A549 (cell line): ENCODE results near the gene LHCGR. TPM values are rescaled to one million over a fixed set of nuclear protein-coding genes. Genes with fewer than 3 reads are reported as not detected.

ENCODE experiments used
- ATAC-seq, 2 experiments: fragments of 200-7000 bp in 1 of 2; fragments of >200 bp in 1 of 2; cut with Nextera tagmentation in 1 of 2; cut with Tn5 transposase in 1 of 2; 3 replicates each; pipeline versions ENCODE4 v1.8.0 to v1.9.1; 2018 to 2020; ENCODE audit warnings: mild to moderate bottlenecking in 1 of 2, moderate library complexity in 1 of 2
- CTCF ChIA-PET: fragments of 300-600 bp; sonication (Branson Sonifier 250); formaldehyde crosslinking; extraction: SDS; loops from one replicate; lab custom pipeline; 2021; ENCODE audit warnings: antibody characterized with exemption, inconsistent platforms; lab: Yijun Ruan, JAX
- POLR2A ChIA-PET: fragments of 350-600 bp; formaldehyde crosslinking; extraction: SDS; loops from one replicate; lab custom pipeline; 2021; ENCODE audit warnings: antibody characterized with exemption, inconsistent platforms; lab: Yijun Ruan, JAX
- DNase-seq, 2 experiments: peaks; one replicate each; pipeline versions ENCODE4 v3.0.0 to v3.0.0-alpha.2; 2011 to 2016; ENCODE audit warnings: low read depth in 1 of 2, low spot score in 1 of 2
- FAIRE-seq: peaks from 2 replicates; lab custom pipeline; 2011; peaks lifted over from hg19 to GRCh38; lab: Jason Lieb, UNC
- H3K27ac ChIP-seq, 2 experiments: fragments of >200 bp; sonication (Bioruptor Twin); formaldehyde crosslinking; 3 replicates each; pipeline ENCODE4 v1.5.1; 2016 to 2017
- H3K4me1 ChIP-seq: fragments of >200 bp; sonication (Bioruptor Twin); formaldehyde crosslinking; 3 replicates; pipeline ENCODE4 v1.6.1; 2016
- H3K4me2 ChIP-seq: fragments of >200 bp; sonication (Bioruptor Twin); formaldehyde crosslinking; 3 replicates; pipeline ENCODE4 v1.6.1; 2016
- H3K4me3 ChIP-seq: fragments of >200 bp; sonication (Bioruptor Twin); formaldehyde crosslinking; 3 replicates; pipeline ENCODE4 v1.5.1; 2016
- H3K9me3 ChIP-seq: fragments of >200 bp; sonication (Bioruptor Twin); formaldehyde crosslinking; 3 replicates; pipeline ENCODE4 v1.6.1; 2016
- BCL3 ChIP-seq: fragments of >200 bp; sonication (Bioruptor Twin); formaldehyde crosslinking; IDR thresholded peaks from 3 replicates; pipeline ENCODE4 v1.6.1; 2016
- CBX2 ChIP-seq: fragments of 200-600 bp; sonication (generic); IDR thresholded peaks from 2 replicates; pipeline ENCODE4 v1.6.1; 2016; ENCODE audit warnings: low read depth, mild to moderate bottlenecking, borderline replicate concordance
- CHD4 ChIP-seq: fragments of 200-600 bp; sonication (generic); IDR thresholded peaks from 2 replicates; pipeline ENCODE4 v1.6.1; 2016; ENCODE audit warnings: antibody characterized with exemption, mild to moderate bottlenecking, borderline replicate concordance
- CTCF ChIP-seq: fragments of >200 bp; sonication (Bioruptor Twin); formaldehyde crosslinking; IDR thresholded peaks from 3 replicates; pipeline ENCODE4 v1.5.1; 2016
- EHF ChIP-seq: fragments of 250-450 bp; sonication (Bioruptor Pico); IDR thresholded peaks from 2 replicates; pipeline ENCODE4 v1.5.0; 2020; ENCODE audit warnings: mild to moderate bottlenecking
- EHMT2 ChIP-seq: fragments of 200-600 bp; sonication (generic); IDR thresholded peaks from 2 replicates; pipeline ENCODE4 v1.6.1; 2016; ENCODE audit warnings: antibody characterized with exemption, low read depth, mild to moderate bottlenecking, moderate library complexity
- FOSB ChIP-seq: fragments of 250-450 bp; sonication (Bioruptor Pico); IDR thresholded peaks from 2 replicates; pipeline ENCODE4 v1.5.0; 2020; ENCODE audit warnings: mild to moderate bottlenecking, moderate library complexity
- FOSL2 ChIP-seq, 2 experiments: fragments of 450-650 bp in 1 of 2; fragments of >200 bp in 1 of 2; sonication (Bioruptor Twin) in 1 of 2; formaldehyde crosslinking; IDR thresholded peaks; 2 replicates each; pipeline versions ENCODE4 v1.5.0 to v1.6.1; 2016 to 2020; ENCODE audit warnings: mild to moderate bottlenecking in 1 of 2, moderate library complexity in 1 of 2
- HEYL ChIP-seq: fragments of 250-450 bp; sonication (Bioruptor Pico); IDR thresholded peaks from 2 replicates; pipeline ENCODE4 v1.8.0; 2021; ENCODE audit warnings: mild to moderate bottlenecking, moderate library complexity
- HMGXB4 ChIP-seq: fragments of 250-450 bp; sonication (Bioruptor Pico); IDR thresholded peaks from 2 replicates; pipeline ENCODE4 v1.5.0; 2021; ENCODE audit warnings: mild to moderate bottlenecking, moderate library complexity, borderline replicate concordance
- HOXA7 ChIP-seq: fragments of 250-450 bp; sonication (Bioruptor Pico); IDR thresholded peaks from 2 replicates; pipeline ENCODE4 v1.5.0; 2020; ENCODE audit warnings: mild to moderate bottlenecking, moderate library complexity
- HOXB13 ChIP-seq: fragments of 250-450 bp; sonication (Bioruptor Pico); IDR thresholded peaks from 2 replicates; pipeline ENCODE4 v1.5.0; 2020; ENCODE audit warnings: low read depth, mild to moderate bottlenecking, moderate library complexity
- HOXB5 ChIP-seq: fragments of 250-450 bp; sonication (Bioruptor Pico); IDR thresholded peaks from 2 replicates; pipeline ENCODE4 v1.5.0; 2020; ENCODE audit warnings: mild to moderate bottlenecking, moderate library complexity
- KDM1A ChIP-seq: fragments of 200-600 bp; sonication (generic); IDR thresholded peaks from 2 replicates; pipeline ENCODE4 v1.6.1; 2016; ENCODE audit warnings: low read depth, mild to moderate bottlenecking
- KDM5A ChIP-seq: fragments of 200-600 bp; sonication (generic); IDR thresholded peaks from 2 replicates; pipeline ENCODE4 v1.6.1; 2016; ENCODE audit warnings: antibody characterized with exemption, mild to moderate bottlenecking
- MAFK ChIP-seq: fragments of 450-650 bp; IDR thresholded peaks from 2 replicates; pipeline ENCODE4 v1.6.1; 2014; ENCODE audit not compliant: partially characterized antibody
- MAX ChIP-seq: IDR thresholded peaks from 2 replicates; pipeline ENCODE4 v1.6.1; 2012
- NPAS2 ChIP-seq: fragments of 250-450 bp; sonication (Bioruptor Pico); IDR thresholded peaks from 2 replicates; pipeline ENCODE4 v1.8.0; 2022; ENCODE audit warnings: mild to moderate bottlenecking, moderate library complexity, borderline replicate concordance
- NR3C1 ChIP-seq: fragments of >200 bp; sonication (Bioruptor Twin); formaldehyde crosslinking; IDR thresholded peaks from 3 replicates; pipeline ENCODE4 v1.6.1; 2017
- PHF8 ChIP-seq: fragments of 200-600 bp; sonication (generic); IDR thresholded peaks from 2 replicates; pipeline ENCODE4 v1.6.1; 2016; ENCODE audit warnings: low read depth, mild to moderate bottlenecking, antibody characterized with exemption, moderate library complexity, borderline replicate concordance
- RARB ChIP-seq: fragments of 250-450 bp; sonication (Bioruptor Pico); IDR thresholded peaks from 2 replicates; pipeline ENCODE4 v1.8.0; 2021; ENCODE audit warnings: mild to moderate bottlenecking, moderate library complexity
- REST ChIP-seq: fragments of 200-600 bp; sonication (generic); IDR thresholded peaks from 2 replicates; pipeline ENCODE4 v1.6.1; 2016; ENCODE audit warnings: antibody characterized with exemption, mild to moderate bottlenecking, moderate library complexity
- RNF2 ChIP-seq: fragments of 200-600 bp; sonication (generic); IDR thresholded peaks from 2 replicates; pipeline ENCODE4 v1.6.1; 2016; ENCODE audit warnings: low read depth, mild to moderate bottlenecking, antibody characterized with exemption, moderate library complexity, borderline replicate concordance
- TFCP2L1 ChIP-seq: fragments of 250-450 bp; sonication (Bioruptor Pico); IDR thresholded peaks from 2 replicates; pipeline ENCODE4 v1.5.0; 2021; ENCODE audit warnings: mild to moderate bottlenecking
- WGBS: methylation state at CpG from one replicate; pipeline ENCODE4 v1.1.6; 2017; ENCODE audit errors: missing lambda C conversion rate; 5-methylcytosine and 5-hydroxymethylcytosine counted together
- polyA plus RNA-seq, 4 experiments: library from polyadenylated mRNA; depleted of rRNA in 3 of 4; stranded (reverse); fragments of >200 nt; fragmentation: RNase III in 1 of 4; extraction: RNeasy Plus Mini Kit Qiagen cat#74134 plus additional on column Dnase treatment in 1 of 4; gene quantifications; 2 replicates in 3 of 4; 3 replicates in 1 of 4; pipeline ENCODE4 v1.2.3, GENCODE V29; 2011 to 2017

LHCGR gene
- polyA plus RNA-seq, 2 of the 4 experiments (the other 2 are of a cell fraction): not detected

- Histone ChIP-seq H3K9me3 (no peaks in the 10 kb centered on the region), H3K27ac (no peak overlapping the region), H3K4me2 (no peak overlapping the region), H3K4me3 (no peak overlapping the region), H3K4me1 (no peaks in the 10 kb centered on the region)
- FAIRE-seq: no peak
- ChIA-PET CTCF (interaction anchor here (1.9 kb wide), 1 partner anchor 14 kb away, joined by 3 read pairs; no protein-coding TSS in a partner anchor), POLR2A (no interaction called here)
- no peak for TF ChIP-seq EHF (CRISPR knock-in tag)
- TF ChIP-seq EHMT2: no peak
- no peak for TF ChIP-seq HOXB5
- no peak for TF ChIP-seq MAFK
- no peak for TF ChIP-seq FOSB (CRISPR knock-in tag)
- no peak for TF ChIP-seq MAX
- TF ChIP-seq CHD4: no peak
- TF ChIP-seq TFCP2L1 (CRISPR knock-in tag): no peak
- TF ChIP-seq NR3C1: no peak
- TF ChIP-seq RARB (CRISPR knock-in tag): no peak
- TF ChIP-seq REST: no peak
- no peak for TF ChIP-seq BCL3
- no peak for TF ChIP-seq KDM1A
- no peak for TF ChIP-seq CBX2
- TF ChIP-seq RNF2: no peak
- no peak for DNase-seq
- ATAC-seq: no peak
- WGBS: 0% methylated on average over 1 of the region's 1 CpG
Measured at GRCh38 chr2:48722391-48722790, 33.1 kb downstream of the LHCGR start.

GRCh38 chr2:48721158-48721557 lies 34.4 kb downstream of the LHCGR start:
- H3K4me2 ChIP-seq: no peak overlapping the region
- no peak overlapping the region for H3K27ac ChIP-seq
- no peak for DNase-seq
- H3K4me1 ChIP-seq: no peaks in the 10 kb centered on the region
- CTCF ChIA-PET: interaction anchor here (1.9 kb wide), 1 partner anchor 15 kb away, joined by 3 read pairs; no protein-coding TSS in a partner anchor
- no peaks in the 10 kb centered on the region for H3K9me3 ChIP-seq
- no peak for ATAC-seq
- H3K4me3 ChIP-seq: no peak overlapping the region
- no peak for FAIRE-seq
- 18% methylated on average over 2 of the region's 2 CpGs for WGBS
- TF ChIP-seq HEYL (no peak), HOXA7 (CRISPR knock-in tag) (no peak), NPAS2 (no peak), EHF (CRISPR knock-in tag) (no peak), CTCF (no peak), PHF8 (no peak), KDM1A (no peak), HOXB5 (no peak), EHMT2 (no peak), HOXB13 (CRISPR knock-in tag) (no peak), FOSL2 (IDR thresholded peaks at IDR 0.05) (no peak), FOSL2 (CRISPR knock-in tag; IDR thresholded peaks at IDR 0.05) (no peak), KDM5A (no peak), RNF2 (no peak), HMGXB4 (no peak)
- POLR2A ChIA-PET: no interaction called here
